Measurements from ENCODE around the gene FGFRL1. TPM values are rescaled to one million over a fixed set of nuclear protein-coding genes. Genes with fewer than 3 reads are reported as not detected.

Gene FGFRL1
- polyA plus RNA-seq, 1 donor from 2014 or later, result 0.97 TPM

GRCh38 chr4:995311-996026 lies 16.0 kb upstream of the FGFRL1 start:
- H3F3A ChIP-seq (ENCODE audit: insufficient read depth, low read length, poor library complexity, severe bottlenecking), result no peaks in the 10 kb centered on the region
- H3K4me3 ChIP-seq (ENCODE audit: low read length), result no peak overlapping the region
- no peaks in the 10 kb centered on the region for H3K36me3 ChIP-seq (ENCODE audit: insufficient read depth, low read length)
- TF ChIP-seq EZH2 (IDR thresholded peaks at IDR 0.05; ENCODE audit: borderline replicate concordance, insufficient read depth, low read length, poor library complexity, severe bottlenecking), result no peak
- no peak for TF ChIP-seq MXI1 (conservative IDR thresholded peaks at IDR 0.05; ENCODE audit: poor library complexity, severe bottlenecking)
- peaks cover 20% of the 10 kb centered on the region for H3K27me3 ChIP-seq (ENCODE audit: insufficient read depth, low read depth, low read length)
- H3K27ac ChIP-seq (ENCODE audit: low read length), result no peak overlapping the region
- no peak overlapping the region for H3K4me2 ChIP-seq (ENCODE audit: low read length)
- H3K9me3 ChIP-seq (ENCODE audit: low read length), result no peaks in the 10 kb centered on the region
- no peaks in the 10 kb centered on the region for H3K9me2 ChIP-seq (ENCODE audit: insufficient read depth, low read length)
- H3K9ac ChIP-seq (ENCODE audit: low read length), result no peak overlapping the region
- no peak overlapping the region for H2AFZ ChIP-seq (ENCODE audit: low read depth, low read length)
- no peaks in the 10 kb centered on the region for H4K20me1 ChIP-seq (ENCODE audit: insufficient read depth)
- H3K79me2 ChIP-seq (replicated peaks; ENCODE audit: insufficient read depth, low read length), result no peaks in the 10 kb centered on the region

GRCh38 chr4:996030-996996 lies 15.1 kb upstream of the FGFRL1 start:
- Histone ChIP-seq H4K20me1 (ENCODE audit: insufficient read depth) (no peaks in the 10 kb centered on the region), H3K9me3 (ENCODE audit: low read length) (no peaks in the 10 kb centered on the region), H3K27me3 (ENCODE audit: insufficient read depth, low read depth, low read length) (peaks cover 27% of the 10 kb centered on the region), H3K9me2 (ENCODE audit: insufficient read depth, low read length) (no peaks in the 10 kb centered on the region), H3K9ac (ENCODE audit: low read length) (no peak overlapping the region), H3K79me2 (replicated peaks; ENCODE audit: insufficient read depth, low read length) (no peaks in the 10 kb centered on the region), H3K27ac (ENCODE audit: low read length) (no peak overlapping the region), H3F3A (ENCODE audit: insufficient read depth, low read length, poor library complexity, severe bottlenecking) (no peaks in the 10 kb centered on the region), H3K4me2 (ENCODE audit: low read length) (no peak overlapping the region), H3K4me3 (ENCODE audit: low read length) (no peak overlapping the region), H3K36me3 (ENCODE audit: insufficient read depth, low read length) (no peaks in the 10 kb centered on the region), H2AFZ (ENCODE audit: low read depth, low read length) (no peak overlapping the region)
- TF ChIP-seq CTCF (IDR thresholded peaks at IDR 0.05; ENCODE audit: poor library complexity, severe bottlenecking) (no peak), EZH2 (IDR thresholded peaks at IDR 0.05; ENCODE audit: borderline replicate concordance, insufficient read depth, low read length, poor library complexity, severe bottlenecking) (no peak), REST (IDR thresholded peaks at IDR 0.05; ENCODE audit: borderline replicate concordance) (no peak), MXI1 (conservative IDR thresholded peaks at IDR 0.05; ENCODE audit: poor library complexity, severe bottlenecking) (no peak), SMC3 (conservative IDR thresholded peaks at IDR 0.05; ENCODE audit: poor library complexity) (no peak), EP300 (conservative IDR thresholded peaks at IDR 0.05; ENCODE audit: poor library complexity, severe bottlenecking) (no peak), POLR2AphosphoS5 (IDR thresholded peaks at IDR 0.05) (no peak), TAF1 (IDR thresholded peaks at IDR 0.05; ENCODE audit: low read depth) (no peak), RAD21 (conservative IDR thresholded peaks at IDR 0.05) (no peak)

Measured in neural cell (in vitro differentiated cells).